ENCODE results near the gene SELENON. TPM values are rescaled to one million over a fixed set of nuclear protein-coding genes. Genes with fewer than 3 reads are reported as not detected.
A peak's percentile ranks its signal among the peaks of the same experiment; 100 is the strongest.

SELENON gene
- total and polyA plus RNA-seq, 8 donors = 85.2 to 107 (median 96.4) TPM

DNA sequence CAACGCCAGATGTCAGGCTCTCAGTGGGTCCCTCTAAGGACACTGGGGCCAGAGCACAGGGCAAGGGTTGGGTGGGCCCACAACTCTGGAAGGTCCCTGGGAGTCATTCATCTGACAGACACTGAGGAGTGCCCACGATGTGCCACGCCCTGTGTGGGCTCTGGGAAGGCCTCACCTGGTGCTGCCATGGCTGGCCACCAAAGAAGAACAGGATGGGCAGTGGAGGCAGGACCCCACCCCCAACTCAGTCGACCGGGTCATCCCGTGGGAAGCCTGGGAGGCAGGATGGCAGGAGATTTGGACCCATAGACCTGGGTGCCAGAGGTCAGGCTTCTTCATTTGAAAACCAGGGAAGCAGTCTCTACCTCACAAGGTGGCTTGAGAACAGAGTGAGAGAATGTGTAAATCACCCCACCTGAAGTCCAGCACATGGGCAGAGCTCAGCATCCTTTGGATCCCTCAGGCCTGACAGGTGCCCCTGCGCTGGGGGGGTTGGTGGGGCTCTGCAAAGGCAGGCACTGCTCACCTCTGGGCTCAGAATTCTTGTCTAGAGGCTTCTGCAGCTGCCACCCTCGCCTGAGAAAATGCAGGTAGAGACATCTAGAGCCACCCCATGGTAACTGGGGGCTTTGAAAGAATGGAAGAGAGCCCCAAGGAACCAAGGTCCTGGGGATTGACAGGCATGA, 1.2 kb upstream of the SELENON start:
- TF ChIP-seq, protein P1, sequence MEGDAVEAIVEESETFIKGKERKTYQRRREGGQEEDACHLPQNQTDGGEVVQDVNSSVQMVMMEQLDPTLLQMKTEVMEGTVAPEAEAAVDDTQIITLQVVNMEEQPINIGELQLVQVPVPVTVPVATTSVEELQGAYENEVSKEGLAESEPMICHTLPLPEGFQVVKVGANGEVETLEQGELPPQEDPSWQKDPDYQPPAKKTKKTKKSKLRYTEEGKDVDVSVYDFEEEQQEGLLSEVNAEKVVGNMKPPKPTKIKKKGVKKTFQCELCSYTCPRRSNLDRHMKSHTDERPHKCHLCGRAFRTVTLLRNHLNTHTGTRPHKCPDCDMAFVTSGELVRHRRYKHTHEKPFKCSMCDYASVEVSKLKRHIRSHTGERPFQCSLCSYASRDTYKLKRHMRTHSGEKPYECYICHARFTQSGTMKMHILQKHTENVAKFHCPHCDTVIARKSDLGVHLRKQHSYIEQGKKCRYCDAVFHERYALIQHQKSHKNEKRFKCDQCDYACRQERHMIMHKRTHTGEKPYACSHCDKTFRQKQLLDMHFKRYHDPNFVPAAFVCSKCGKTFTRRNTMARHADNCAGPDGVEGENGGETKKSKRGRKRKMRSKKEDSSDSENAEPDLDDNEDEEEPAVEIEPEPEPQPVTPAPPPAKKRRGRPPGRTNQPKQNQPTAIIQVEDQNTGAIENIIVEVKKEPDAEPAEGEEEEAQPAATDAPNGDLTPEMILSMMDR (IDR thresholded peaks at IDR 0.05) = no peak
- Histone ChIP-seq H3K4me1 (peaks cover 11 to 59% of the 10 kb centered on the region in 2 donors), H3K9me3 (no peaks in the 10 kb centered on the region), H3K27ac (peak overlapping the region; percentile 60 to 79), H3K4me3 (no peak overlapping the region), H3K36me3 (no peaks in the 10 kb centered on the region), H3K27me3 (no peaks in the 10 kb centered on the region)
- intact Hi-C loops (cut with DNase I) = loop anchor here in 1 of 2 donors (5.0 kb wide), 1 partner anchor 192 kb away; no protein-coding TSS in a partner anchor
- ATAC-seq (no peak), DNase-seq (no peak)

DNA sequence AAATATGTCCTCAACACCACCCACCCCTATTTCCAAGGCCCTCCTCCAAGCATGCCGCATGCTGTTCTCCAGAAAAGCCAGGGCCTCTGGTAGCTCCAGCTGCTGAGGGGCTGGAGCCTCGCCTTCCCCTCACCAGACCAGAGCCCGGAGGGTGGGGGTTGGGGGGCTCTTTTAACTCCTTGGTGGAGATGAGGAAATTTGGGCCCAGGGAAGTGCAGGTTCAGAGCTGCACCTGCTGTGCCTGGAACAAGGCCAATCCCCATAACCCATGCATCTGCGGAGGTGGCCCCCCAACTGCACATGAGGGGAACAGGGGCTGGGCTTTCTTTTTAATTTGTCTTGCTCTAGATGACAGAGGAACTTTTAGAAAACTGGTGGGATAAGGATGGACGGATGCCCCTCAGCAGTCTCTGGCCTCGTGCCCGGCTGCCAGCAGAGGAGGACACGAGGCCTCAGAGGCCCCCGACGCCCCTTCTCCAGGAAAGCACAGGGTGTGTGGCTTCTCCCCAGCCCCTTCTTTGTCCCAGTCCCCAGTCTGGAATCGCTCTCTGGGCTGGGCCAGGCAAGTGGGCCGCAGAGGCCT, 550 bp upstream of the SELENON start:
- Histone ChIP-seq H3K9me3 (no peaks in the 10 kb centered on the region), H3K4me3 (peak overlapping the region; percentile 23 to 49), H3K36me3 (no peaks in the 10 kb centered on the region), H3K27ac (peak overlapping the region; percentile 60 to 79), H3K4me1 (peaks cover 11 to 64% of the 10 kb centered on the region in 2 donors), H3K27me3 (no peaks in the 10 kb centered on the region)
- TF ChIP-seq, protein P1 (IDR thresholded peaks at IDR 0.05) = no peak
- DNase-seq (no peak), ATAC-seq (no peak)
- intact Hi-C loops (cut with DNase I) = loop anchor here in 1 of 2 donors (5.0 kb wide), 1 partner anchor 192 kb away; no protein-coding TSS in a partner anchor

DNA sequence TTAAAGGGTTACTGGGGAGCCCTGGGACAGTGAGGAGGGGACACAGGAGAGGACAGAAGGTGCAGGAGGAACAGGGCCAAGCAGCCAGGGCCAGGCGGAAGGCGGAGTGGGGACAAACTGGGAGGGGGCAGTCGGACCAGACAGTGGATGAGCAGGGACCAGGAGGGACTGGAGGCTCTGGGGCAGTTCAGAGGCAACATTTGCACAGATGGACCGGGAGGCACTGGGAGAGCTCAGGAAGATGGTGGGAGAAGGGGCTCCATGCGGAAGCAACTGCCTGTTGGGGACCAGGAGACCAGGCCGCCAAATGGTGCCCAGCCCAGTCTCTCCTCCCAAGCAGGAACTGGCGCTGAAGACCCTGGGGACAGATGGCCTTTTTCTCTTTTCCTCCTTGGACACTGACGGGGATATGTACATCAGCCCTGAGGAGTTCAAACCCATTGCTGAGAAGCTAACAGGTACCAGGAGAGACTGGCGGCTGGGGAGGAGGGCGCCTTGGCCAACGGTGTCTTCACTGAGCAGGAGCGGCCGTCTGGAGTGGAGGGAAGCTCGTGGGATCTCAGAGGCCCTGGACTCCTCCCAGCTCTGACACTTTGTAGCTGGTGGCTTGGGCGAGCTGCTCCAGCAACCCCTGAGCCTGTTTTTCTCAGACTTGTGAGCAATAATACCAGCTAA, 847 bp downstream of the SELENON start:
- peak overlapping the region; percentile 48 to 56 for H3K27ac ChIP-seq

DNA sequence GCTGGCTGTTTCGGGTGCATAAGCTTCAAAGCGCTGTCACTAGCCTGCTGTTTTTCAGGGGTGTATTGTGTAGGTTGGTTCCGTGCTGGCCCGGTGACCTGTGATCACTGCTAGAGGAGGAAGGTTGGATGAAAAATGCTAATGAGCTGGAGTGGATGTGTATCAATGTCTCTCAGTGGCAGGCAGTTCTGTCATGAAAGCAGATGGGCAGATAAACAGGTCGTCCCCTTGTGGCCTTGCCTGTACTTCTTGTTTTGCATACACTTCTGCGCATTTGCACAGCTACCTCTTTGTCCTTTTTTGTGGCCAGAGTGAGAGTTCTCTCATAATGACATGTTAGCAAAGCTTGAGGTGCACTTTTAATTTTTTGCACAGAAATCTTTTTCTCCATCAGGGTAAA, 2.9 kb downstream of the SELENON start:
- Histone ChIP-seq H3K27me3 (no peaks in the 10 kb centered on the region), H3K4me3 (no peak overlapping the region), H3K27ac (no peak overlapping the region), H3K9me3 (no peaks in the 10 kb centered on the region), H3K36me3 (peaks cover 0 to 26% of the 10 kb centered on the region in 2 donors), H3K4me1 (peaks cover 28 to 72% of the 10 kb centered on the region in 2 donors)
- no peak for ATAC-seq
- intact Hi-C loops (cut with DNase I) = no loop called here
- peak in 1 of 4 donors; percentile 17 for DNase-seq
- TF ChIP-seq, protein P1 (IDR thresholded peaks at IDR 0.05) = no peak

More for the DNA sequence above, 847 bp downstream of the SELENON start:
- no peaks in the 10 kb centered on the region for H3K27me3 ChIP-seq
- ATAC-seq (no peak), DNase-seq (peak in 1 of 4 donors; percentile 76)
- intact Hi-C loops (cut with DNase I) = no loop called here
- no peaks in the 10 kb centered on the region for H3K9me3 ChIP-seq
- H3K36me3 ChIP-seq = peaks cover 0 to 6% of the 10 kb centered on the region in 2 donors
- H3K4me3 ChIP-seq = peak overlapping the region; percentile 43 to 53
- peaks cover 23 to 77% of the 10 kb centered on the region in 2 donors for H3K4me1 ChIP-seq
- TF ChIP-seq, protein P1 (IDR thresholded peaks at IDR 0.05) = no peak

DNA sequence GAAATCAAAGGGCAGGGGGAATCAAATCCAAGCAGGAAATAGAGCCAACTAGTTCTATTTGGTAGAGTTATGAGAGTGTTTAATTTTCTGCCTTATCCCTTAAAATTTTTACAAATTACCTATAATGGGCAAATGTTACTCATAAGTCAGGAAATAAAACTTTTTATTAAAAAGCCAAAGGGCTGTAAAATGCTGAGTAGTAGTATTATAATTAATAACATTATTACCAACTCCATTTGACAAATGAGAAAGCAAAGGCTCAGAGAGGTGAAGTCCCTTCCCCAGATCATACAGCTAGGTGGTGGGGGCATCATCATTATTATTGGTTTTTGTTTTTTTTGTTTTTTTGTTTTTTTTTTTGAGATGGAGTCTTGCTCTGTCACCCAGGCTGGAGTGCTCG, 3.4 kb downstream of the SELENON start:
- DNase-seq (no peak), ATAC-seq (no peak)
- Histone ChIP-seq H3K4me3 (no peak overlapping the region), H3K27me3 (no peaks in the 10 kb centered on the region), H3K27ac (no peak overlapping the region), H3K9me3 (no peaks in the 10 kb centered on the region), H3K4me1 (peaks cover 28 to 70% of the 10 kb centered on the region in 2 donors), H3K36me3 (peaks cover 0 to 31% of the 10 kb centered on the region in 2 donors)
- TF ChIP-seq, protein P1 (IDR thresholded peaks at IDR 0.05) = no peak
- intact Hi-C loops (cut with DNase I) = no loop called here

Measured in left lung (tissue), 10 donors.